Measurements from ENCODE around the gene ADAMTS10.
A peak's percentile ranks its signal among the peaks of the same experiment; 100 is the strongest.
"Not testable (repeated sequence)": the region's sequence is repeated elsewhere in the genome, so short reads cannot be mapped to it uniquely, and the experiment has no call there.

ADAMTS10 gene

GRCh38 chr19:8592231-8593009, 18.1 kb downstream of the ADAMTS10 start:
- DNase-seq (ENCODE audit: low spot score), result peak; percentile 99

GRCh38 chr19:8589177-8589714, 21.3 kb downstream of the ADAMTS10 start:
- no peak for DNase-seq (ENCODE audit: low spot score)

DNA sequence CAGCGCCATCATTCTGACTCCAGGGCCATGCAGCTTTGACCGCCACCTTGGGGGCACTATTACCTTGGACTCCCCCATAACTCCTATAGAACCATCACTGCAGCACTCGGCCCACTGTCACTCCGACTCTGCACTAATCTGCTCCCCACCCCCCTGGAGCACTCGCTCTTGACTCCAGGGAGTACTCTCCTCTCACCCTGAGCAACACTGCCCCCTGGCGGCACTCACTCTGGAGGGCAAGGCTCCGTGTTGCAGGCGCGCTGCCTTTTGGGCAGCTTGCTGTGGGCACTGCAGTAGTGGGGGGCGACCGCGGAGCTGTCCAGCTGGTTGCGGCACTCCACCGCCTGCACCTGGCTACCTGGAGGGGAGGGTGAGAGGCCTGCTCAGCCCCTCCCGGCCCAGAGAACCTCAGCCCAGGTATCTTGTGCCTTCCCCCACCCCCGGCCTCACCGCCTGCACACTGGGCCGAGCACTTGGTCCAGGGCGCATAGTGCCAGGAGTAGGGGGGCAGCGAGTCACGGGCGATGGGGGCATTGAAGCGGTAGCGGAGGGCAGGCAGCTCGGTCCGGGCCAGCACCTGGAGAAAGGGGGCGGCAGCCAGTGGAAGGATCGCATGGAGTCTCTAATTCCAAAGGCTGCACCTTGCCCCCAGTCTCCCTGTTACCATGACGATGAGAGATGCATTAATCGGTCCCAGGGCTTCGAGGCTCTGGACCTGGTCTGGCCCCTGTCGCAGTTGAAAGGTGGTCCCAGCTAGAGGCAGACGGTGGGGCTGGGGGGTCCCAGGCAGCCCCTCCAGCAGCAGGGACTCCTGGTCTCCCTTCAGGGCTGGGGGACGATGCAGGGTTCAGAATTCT, 24.4 kb downstream of the ADAMTS10 start:
- no peak for DNase-seq (ENCODE audit: low spot score)

DNA sequence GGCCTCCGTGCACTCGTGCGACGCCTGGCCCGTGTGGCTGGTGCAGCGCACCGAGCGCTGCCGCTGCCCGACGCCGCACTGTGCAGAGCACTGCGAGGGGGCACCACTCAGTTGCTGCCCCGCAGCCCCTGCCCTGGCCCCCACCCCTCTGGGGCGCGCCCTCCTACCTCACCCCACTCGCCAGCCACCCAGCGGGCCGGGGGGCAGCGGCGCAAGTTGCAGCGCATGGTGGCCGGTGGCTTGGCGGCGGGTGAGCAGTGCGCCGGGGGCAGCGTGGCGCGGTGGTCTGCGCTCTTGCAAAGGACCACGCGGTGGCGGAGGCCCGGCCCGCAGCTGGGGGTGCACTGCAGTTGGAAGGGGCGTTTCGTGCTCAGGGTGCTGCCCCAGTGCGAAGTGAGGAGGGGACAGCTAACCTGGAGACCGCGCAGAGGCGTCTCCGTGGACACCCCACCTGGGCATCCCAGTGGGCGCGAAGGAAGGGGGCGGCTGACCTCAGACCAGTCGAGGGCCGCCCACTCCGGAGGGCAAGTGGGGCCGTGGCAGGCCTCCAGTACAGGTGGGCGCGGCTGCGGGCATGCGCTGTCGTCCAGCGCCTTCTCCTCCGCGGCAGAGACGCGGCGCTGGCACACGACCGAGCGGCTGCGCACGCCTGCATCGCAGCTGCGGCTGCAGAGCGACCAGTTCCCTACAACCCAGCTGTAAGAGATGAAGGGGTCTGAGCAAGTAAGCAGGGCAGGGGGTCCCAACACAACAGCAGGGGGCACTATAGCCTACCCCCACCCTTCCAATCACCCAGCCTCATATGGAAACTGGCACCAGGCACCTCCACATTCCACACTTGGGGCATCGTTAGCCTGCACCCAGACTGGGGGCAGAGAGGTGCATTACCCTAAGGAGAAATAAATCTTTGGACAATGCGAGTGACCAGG, 25.3 kb downstream of the ADAMTS10 start:
- no peak for DNase-seq (ENCODE audit: low spot score)

GRCh38 chr19:8580710-8581281, 29.7 kb downstream of the ADAMTS10 start:
- DNase-seq (ENCODE audit: low spot score), result peak; percentile 66

DNA sequence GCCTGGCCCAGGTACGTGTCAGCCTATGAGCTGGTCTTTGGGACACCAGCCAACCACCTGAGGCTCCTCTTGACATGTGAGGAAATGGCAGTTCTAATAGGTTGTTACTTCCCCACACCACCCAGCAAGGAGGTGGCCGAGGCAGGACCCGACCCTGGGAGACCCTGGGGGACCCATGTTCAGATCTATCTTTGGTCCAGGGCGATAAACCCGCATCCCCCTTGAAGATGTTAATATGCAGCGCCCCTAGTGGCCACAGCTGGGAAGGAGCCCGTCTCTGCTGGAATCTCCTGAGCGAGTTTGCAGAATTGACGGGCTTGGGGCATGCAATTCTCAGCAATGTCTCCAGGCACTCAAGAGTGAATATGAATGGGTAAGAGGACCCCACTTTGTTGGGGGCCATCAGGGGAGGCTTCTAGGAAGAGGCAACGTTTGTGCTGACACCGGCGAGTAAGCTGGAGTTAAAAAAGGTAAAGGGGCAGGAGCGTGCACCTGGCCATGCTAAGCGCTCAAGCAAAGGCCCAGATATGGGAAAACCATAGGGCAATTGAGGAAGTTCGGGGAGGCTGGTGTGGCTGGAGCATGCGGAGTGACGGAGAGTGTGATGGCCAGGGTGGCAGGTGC, 31.8 kb downstream of the ADAMTS10 start:
- peak; percentile 50 for DNase-seq (ENCODE audit: low spot score)

GRCh38 chr19:8577741-8578140, 32.8 kb downstream of the ADAMTS10 start:
- no peak for DNase-seq (ENCODE audit: low spot score)

DNA sequence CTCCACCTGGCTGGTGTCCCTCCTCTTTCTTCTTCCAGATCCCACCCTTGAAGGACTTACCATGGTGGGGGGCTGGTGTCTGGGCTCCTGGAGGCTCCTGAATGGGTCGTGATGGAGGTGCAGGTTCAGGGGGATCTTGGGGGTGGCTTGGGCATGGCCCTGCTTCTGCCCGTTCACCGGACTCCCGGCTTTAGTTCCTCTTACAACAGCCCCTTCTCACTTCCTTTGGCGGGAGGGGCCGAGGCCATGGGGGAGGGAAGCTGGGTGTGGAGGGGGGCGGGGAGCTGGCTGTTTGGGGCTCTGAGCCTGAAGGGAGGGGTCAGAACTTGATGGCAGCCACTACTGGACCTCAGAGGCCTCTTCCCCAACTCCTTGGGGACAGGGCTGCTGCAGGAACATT, 33.3 kb downstream of the ADAMTS10 start, which contains the start of gene MYO1F:
Gene MYO1F (minus strand): TSS at position 196 of the 400 bp plus-strand sequence. CDS start 133 bp downstream, at position 63.
- no peak for DNase-seq (ENCODE audit: low spot score)

DNA sequence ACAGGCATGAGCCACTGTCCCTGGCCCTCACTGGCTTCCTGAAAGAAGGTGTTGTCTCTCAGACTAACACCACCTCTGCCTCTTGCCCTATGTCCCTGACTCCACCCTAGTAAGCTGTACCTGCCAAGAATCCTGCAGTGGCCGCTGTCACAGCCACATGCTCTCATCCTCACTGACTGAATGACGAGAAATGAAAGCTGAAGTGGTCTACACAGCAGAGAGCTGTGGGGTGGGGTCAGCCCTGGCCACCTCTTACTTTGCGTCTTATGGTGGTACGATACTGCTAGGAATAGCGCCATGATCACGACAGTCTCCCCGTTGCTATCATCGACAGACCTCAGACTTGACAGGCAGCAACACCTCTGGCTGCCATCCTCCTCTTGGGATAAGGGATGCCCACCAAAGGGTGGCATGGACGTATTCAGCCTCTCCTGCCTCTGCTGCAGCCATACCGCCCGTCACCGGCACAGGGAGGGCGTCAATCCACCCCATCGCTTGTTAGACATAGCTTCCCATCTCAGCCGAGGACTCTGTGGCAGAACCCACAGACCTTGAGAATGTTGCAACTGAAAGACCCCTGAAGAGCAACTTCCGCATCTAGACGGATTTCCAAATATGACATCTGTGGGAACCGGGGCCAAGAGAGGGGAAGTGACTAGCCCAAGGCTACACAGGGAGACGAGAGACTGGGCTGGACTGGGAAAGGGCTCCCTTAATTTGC, 34.1 kb downstream of the ADAMTS10 start:
- no peak for DNase-seq (ENCODE audit: low spot score)

GRCh38 chr19:8575467-8575997, 35.0 kb downstream of the ADAMTS10 start:
- DNase-seq (ENCODE audit: low spot score), result peak; percentile 56

DNA sequence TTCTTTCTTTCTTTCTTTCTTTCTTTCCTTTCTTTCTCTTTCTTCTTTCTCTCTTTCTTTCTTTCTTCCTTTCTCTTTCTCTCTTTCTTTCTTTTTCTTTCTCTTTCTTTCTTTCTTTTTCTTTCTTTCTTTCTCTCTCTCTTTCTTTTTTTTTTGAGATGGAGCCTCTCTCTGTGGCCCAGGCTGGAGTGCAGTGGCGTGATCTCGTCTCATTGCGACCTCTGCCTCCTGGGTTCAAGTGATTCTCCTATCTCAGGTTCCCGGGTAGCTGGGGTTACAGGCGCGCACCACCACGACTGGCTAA, 35.9 kb downstream of the ADAMTS10 start:
- not testable (repeated sequence) for DNase-seq (ENCODE audit: low spot score)

DNA sequence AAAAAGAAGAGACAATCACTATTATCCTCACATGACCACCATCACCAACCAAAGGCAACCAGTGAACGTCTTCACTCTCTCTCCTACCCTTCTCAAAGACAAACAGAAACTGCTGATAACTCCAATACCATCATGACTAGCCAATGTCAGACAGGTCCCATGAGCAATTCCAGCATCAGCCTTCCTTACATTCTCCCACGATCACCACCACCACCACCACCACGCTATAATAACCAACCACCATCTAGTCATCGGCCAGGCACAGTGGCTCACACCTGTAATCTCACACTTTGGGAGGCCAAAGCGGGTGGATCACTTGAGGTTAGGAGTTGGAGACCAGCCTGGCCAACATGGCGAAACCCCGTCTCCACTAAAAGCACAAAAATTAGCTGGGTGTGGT, 37.2 kb downstream of the ADAMTS10 start:
- no peak for DNase-seq (ENCODE audit: low spot score)

DNA sequence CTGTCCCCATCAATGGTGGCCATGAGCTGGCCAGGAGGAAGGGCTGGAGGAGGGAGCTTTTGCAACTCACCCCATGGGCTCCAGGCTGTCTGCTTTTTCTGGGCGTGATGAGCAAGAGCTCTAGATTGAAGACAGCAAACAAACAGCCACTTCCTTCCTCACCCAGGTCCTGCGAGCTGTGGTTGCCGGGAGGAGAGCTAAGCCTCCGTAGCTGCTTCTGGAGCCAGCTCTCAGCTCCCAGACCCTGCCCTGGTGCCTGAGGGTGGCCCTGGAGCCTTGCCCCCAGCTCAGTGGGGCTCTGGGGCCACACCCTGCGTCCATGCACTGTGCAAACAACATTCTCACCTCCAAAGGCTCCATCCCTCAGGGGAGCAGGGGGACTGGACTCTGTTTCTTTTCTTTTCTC, 39.5 kb downstream of the ADAMTS10 start:
- DNase-seq (ENCODE audit: low spot score), result peak; percentile 89

DNA sequence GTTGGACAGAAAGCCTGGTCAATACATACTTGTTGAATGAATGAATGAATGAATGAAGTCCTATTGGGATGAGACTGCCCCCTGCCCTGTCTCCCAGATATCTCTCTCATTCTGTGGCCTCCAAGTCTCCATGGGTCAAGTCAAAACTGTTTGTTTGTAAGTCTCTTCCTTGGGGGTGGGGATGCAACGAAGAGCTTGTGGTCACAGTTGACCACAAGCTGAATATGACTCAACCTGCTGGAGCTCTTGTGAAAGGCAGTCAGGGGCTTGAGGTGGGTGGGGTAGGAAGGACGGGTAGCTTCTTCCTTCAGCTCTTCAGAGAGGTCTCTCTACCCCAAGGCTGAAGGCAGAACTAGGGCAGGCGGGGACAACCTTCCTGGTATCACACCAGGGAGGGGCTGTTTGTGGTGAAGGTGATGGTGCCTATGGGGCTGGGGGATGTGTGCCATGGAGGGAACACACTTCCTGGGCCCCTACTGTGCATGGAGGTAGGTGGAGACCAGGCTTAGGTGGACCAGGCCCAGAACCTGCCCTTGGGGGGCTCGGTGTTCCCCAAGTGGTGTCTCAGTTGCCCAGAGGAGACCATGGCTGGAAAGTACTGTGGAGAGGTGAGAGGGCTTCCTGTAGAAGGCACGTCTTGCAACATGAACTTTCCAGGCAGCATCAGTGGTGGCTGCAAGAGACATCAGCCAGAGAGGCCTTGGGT, 41.3 kb downstream of the ADAMTS10 start:
- DNase-seq (ENCODE audit: low spot score), result no peak

DNA sequence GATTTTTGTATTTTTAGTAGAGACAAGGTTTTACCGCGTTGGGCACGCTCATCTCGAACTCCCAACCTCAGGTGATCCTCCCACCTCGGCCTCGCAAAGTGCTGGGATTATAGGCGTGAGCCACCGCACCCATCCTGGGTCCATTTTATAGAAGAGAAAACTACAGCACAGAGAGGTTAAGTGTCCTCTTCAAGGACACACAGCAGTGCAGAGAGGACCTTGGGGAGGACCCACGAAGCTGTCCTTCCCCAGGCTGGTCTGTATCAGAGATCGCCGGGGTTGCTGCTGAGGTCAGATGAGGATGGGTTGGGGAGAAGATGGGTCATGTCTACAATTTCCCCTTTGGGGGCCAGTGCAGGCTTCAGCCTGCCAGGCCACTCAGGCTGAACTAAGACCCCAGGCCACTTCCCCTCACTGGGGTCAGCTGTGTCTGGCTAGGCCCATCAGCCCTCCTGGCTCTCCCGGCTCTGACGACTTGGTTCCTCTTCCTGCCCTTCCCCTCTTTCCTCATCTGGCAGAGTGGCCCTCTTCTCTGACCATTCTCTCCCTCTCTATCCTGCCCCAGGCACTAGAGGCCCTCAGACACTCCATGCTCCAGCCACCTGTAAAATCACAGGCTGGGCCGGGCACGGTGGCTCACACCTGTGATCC, 42.9 kb downstream of the ADAMTS10 start:
- no peak for DNase-seq (ENCODE audit: low spot score)

DNA sequence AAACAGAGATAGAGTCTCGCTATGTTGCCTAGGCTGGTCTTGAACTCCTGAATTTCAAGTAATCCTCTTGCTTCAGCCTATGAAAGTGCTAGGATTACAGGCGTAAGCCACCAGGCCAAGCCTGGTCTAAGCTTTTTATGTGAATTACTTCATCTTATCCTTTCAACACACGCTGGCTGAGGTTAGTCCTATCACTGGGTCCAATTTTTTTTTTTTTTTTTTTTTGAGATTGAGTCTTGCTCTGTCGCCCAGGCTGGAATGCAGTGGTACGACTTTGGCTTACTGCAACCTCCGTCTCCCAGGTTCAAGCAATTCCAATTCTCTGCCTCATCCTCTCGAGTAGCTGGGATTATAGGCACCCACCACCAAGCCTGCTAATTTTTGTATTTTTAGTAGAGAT, 43.7 kb downstream of the ADAMTS10 start:
- DNase-seq (ENCODE audit: low spot score), result no peak

- DNase-seq (ENCODE audit: low spot score), result not testable (repeated sequence)
These were observed 45.6 kb downstream of the ADAMTS10 start for GRCh38 chr19:8564866-8565265.

- no peak for DNase-seq (ENCODE audit: low spot score)
These were observed 49.3 kb downstream of the ADAMTS10 start for GRCh38 chr19:8561075-8561764.

All from kidney capillary endothelial cell (primary cell).